Fibroblast of pulmonary artery (primary cell): Measurements from ENCODE around the gene F2RL2.

ENCODE experiments used
- DNase-seq: peaks from one replicate; pipeline ENCODE4 v3.0.0-alpha.2; 2010; ENCODE audit warnings: low read depth
- H3K4me3 ChIP-seq: replicated peaks from 2 replicates; pipeline ENCODE4 v1.5.1; 2011; ENCODE audit warnings: low read depth, mild to moderate bottlenecking, control low read depth, low read length, moderate library complexity
- TF ChIP-seq, protein P1 (sequence below): IDR thresholded peaks from 2 replicates; pipeline ENCODE4 v1.5.1; 2011; ENCODE audit warnings: mild to moderate bottlenecking, control low read depth, low read length, inconsistent platforms; ENCODE audit errors: missing control alignments

Gene F2RL2

DNA sequence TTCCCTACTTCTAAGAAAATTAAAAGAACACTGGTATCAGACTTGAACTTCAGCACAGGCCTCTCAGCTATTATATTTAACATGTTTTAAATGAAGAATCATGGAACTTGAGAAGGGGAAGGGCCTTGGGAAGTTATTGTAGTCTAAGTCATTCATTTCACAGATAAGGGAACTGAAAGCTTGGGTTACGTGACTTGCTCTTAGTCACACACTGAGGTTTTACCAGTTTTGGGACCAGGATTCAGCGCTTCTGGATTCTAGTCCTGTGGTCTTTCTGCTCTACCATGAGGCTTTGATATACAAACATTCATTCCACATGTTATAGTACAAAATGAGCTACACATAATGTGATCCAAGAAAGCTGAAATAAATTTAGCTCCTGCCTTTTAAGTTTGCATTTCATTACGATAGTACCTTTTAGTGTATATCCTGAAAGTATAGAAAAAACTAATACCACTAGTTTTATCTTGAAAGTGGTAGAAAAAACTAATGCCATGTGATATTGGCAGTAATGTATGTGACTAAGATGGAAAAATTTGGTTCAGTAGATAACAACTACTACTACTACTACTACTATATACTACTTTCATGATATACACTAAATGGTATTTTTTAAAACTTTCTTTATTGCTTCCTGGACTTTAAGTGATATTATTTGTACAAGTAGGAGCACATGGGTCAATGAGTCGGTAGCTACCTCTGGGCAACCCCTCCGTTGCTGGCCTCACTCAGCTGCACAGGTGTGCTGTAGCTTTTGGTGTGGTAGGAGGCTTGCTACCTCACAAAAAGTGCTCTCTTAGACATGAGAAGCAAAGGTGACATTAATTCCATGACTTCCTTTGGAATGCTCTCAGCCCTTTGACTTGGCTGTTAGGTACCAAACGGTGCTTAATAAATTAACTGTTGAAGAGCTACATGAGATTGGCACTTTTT is 40.7 kb downstream of the F2RL2 start:
- TF ChIP-seq, protein P1, sequence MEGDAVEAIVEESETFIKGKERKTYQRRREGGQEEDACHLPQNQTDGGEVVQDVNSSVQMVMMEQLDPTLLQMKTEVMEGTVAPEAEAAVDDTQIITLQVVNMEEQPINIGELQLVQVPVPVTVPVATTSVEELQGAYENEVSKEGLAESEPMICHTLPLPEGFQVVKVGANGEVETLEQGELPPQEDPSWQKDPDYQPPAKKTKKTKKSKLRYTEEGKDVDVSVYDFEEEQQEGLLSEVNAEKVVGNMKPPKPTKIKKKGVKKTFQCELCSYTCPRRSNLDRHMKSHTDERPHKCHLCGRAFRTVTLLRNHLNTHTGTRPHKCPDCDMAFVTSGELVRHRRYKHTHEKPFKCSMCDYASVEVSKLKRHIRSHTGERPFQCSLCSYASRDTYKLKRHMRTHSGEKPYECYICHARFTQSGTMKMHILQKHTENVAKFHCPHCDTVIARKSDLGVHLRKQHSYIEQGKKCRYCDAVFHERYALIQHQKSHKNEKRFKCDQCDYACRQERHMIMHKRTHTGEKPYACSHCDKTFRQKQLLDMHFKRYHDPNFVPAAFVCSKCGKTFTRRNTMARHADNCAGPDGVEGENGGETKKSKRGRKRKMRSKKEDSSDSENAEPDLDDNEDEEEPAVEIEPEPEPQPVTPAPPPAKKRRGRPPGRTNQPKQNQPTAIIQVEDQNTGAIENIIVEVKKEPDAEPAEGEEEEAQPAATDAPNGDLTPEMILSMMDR = no peak
- peak; percentile 39 for DNase-seq
- H3K4me3 ChIP-seq = no peak overlapping the region

DNA sequence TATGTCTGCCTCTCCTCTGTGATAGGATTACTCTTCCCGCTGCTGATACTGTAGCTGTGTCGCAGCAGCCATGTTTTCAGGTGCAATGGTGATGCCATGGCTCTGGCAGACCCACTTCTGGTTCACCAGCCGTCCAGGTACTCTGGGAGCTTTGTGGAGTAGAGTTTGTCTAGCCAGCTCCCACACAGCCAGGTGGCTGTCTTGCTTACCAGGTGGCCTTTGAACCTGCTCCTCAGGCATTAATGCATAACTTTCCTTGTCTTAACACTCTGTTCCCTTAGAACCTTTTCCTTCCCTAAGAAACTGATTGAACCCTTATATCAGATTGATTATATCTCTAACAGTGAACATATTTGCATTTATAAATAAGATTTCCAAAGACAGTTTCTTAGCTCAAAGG is 42.2 kb downstream of the F2RL2 start:
- no peak overlapping the region for H3K4me3 ChIP-seq
- DNase-seq = no peak
- TF ChIP-seq, protein P1 = no peak

DNA sequence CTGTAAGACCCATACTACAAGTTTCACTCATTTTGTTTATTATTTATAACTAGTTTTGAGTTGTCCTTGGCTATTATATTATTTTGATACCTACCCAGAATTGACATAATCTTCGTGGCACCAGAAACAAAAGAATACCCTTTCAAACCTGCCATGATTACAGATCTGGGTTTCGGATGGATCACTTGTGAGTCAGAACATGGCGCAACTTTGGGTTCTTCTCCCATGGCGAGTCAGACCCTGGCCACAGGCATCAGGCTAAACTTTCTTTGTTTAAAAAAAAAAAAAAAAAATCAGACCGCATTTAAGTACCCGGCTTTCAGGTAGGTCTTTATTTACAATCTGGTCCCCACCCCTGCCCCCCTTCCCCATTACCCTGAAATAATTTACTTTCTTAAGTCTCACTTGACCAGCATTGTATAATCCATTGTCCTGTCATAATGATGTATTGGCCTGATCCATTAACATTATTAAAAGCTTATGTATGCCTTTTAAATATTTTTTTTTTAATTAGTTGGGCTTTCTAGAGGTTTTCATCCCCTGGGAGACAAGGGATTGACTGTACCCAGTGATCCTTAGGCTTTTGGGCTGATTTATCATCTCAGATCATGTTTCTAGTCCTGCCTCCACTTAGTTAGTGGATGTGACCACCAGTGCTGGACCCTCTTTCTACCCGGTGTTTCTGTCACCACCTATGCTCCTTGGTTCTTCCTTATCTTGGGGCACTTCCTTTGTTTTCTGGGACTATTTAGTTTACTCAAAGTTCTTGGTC is 43.9 kb downstream of the F2RL2 start:
- DNase-seq = peak; percentile 20
- H3K4me3 ChIP-seq = no peak overlapping the region
- TF ChIP-seq, protein P1 = no peak

DNA sequence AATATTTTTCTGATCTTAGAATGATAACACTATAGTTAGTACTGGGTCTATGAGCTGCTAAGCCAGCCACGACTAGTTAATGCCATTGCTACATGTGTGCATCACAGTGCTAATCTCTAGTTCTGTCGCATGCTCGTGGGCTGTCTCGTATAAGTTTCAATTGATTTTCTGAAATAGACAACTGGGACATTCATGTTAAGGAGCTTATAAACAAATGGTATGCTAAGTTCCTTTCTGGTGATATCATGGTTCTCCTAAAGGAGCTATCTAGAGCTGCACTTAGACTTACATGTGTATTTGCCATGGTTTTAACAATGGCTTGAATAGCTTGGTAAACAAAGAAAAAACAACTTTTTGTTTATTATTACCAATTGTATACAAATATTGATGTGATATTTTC is 46.2 kb downstream of the F2RL2 start:
- H3K4me3 ChIP-seq = no peak overlapping the region
- TF ChIP-seq, protein P1 = no peak
- DNase-seq = no peak

DNA sequence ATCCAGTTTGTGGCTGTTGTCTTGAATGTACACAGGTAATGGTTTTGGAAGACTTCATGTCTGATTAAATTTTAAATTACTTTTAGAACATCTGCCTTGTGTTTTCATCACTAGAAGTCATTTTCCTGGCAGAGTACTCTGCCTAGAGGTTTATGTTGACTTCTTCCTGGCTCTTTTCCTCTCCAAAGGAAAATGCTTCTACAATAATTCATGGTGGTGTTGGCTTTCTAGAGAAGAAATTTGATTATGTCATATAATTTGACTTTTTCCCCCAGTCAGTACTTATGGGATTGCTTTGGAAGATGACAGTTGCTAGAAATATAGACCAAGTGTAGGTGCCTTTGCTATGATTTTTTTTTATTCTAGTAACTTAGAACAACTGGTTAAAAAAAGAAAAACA is 46.8 kb downstream of the F2RL2 start:
- TF ChIP-seq, protein P1 = no peak

DNA sequence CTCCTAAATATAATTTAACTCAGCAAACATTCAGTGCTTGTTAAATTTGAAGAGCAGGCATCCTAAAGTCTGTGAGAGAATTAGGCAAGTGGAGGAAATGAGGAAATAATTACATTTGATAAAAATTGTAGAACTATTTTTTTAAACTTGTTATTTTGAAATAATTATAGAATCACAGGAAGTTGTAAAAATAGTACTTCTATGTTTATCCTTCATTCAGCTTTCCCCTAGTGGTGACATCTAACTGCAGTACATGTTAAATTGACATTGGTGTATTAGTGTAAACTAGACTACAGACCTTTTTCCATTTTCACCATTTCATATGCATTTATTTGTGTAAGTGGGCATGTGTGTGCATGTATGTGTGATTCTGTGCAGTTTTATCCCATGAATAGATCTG is 51.6 kb downstream of the F2RL2 start:
- TF ChIP-seq, protein P1 = peak; percentile 9
- H3K4me3 ChIP-seq = no peak overlapping the region
- DNase-seq = no peak

More for the DNA sequence above, 46.8 kb downstream of the F2RL2 start:
- no peak overlapping the region for H3K4me3 ChIP-seq
- DNase-seq = no peak
